NCI-H2081 treated with DMSO at 0.1 percent for 48 hours (cell line): Measurements from ENCODE around the gene SLC18A3.

Source experiments
- DNase-seq: peaks from one replicate; lab custom pipeline; 2025; lab: John Stamatoyannopoulos, UW

Gene SLC18A3

GRCh38 chr10:49610114-49610457 is at the start of gene SLC18A3:
Gene SLC18A3, plus strand, starts transcription at chr10:49610310. Its CDS starts 431 bp downstream, at chr10:49610741.
- no peak for DNase-seq

DNA sequence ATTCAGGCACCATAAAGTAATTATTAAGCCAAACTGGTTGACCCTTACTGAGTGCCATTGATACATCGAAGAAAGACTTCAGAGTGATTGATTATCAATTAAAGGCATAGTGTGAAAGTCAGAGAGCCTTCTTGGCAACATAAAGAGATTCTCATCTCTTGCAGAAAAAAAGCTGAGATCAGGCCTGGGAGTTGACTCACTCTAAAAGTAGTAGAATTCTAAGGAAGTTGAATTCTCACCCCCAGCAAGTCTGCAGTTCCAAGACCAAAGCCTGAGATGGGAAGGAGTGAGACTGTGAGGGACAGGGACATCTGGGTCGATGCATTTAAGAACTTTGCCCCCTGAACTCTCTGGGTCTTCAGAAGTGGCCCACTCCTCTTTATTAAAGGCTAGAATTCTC is 49.6 kb upstream of the SLC18A3 start:
- DNase-seq = no peak

DNA sequence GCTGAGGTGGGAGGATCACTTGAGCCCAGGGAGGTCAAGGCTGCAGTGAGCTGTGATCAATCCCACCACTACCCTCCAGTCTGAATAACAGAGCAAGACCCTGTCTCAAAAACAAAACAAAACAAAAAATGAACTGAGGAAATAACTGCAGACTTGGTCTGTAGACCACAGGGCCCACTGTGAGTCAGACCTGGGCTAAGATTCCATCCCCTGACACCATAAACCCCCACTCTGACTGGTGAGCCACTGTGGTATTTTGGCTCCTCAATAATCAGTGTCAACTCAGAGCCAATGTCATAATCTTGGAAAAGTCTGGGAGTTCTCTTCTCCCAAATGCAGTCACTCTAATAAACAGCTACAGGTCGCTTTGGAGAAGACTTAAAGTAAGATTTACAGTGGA is 47.2 kb upstream of the SLC18A3 start:
- DNase-seq = no peak

- DNase-seq = no peak
These were observed 45.6 kb upstream of the SLC18A3 start for GRCh38 chr10:49564461-49565009.

DNA sequence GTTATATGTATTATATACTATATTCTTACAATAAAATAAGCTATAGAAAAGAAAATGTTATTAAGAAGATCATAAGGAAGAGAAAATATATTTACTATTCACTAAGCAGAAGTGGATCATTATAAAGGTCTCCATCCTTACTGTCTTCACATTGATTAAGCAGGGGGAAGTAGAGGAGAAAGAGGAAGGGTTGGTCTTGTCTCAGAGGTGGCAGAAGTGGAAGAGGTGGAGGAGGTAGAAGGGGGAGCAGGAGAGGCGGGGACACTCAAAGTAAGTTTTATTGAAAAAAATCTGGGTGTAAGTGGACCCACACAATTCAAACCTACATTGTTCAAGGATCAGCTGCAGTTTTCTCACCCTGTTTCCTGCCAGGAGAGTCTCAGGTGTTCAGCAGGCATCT is 42.3 kb upstream of the SLC18A3 start:
- no peak for DNase-seq

DNA sequence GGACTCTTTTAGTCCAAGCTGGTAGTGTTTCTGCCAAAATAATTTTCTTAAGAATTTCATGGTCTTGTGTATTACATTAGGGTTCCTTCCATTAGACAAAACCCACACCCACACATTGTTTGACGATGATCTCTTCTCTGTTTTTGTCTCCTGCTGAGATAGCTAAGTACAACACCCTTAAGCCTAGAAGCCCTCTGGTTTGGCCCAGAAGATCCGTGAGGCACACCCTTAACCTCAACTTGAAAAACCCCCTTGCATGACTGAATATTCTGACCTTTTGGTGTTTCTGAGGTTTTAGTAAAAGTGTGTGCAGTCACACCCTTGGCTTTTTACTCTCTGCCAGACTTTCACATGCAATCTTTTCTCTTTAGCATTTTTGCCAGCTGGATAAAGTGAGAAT is 41.9 kb upstream of the SLC18A3 start:
- DNase-seq = no peak

DNA sequence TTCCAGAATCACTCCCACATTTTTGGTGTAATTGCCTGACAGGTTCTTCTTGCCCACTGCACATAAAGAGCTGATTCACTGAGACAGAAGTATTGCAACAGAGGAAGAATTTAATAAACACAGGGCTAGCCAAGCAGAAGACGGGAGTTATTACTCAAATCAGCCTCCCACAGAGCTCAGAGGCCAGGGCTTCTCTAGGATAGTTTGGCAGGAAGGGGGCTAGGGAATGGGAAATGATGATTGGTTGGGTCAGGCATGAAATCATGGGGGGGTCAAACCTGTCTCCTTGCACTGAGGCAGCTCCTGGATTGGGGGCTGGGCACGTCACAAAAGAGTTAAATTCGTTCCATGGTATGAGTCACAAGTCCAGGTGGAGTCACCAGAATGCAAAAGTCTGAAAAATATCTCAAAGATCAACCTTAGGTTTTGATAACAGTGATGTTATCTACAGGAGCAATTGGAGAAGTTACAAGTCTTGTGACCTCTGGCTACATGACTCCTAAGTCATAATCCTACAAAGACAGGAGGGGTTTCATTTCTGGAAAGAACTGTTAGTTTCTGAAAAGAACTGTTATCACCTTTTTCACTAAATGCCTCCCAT is 41.0 kb upstream of the SLC18A3 start:
- no peak for DNase-seq

DNA sequence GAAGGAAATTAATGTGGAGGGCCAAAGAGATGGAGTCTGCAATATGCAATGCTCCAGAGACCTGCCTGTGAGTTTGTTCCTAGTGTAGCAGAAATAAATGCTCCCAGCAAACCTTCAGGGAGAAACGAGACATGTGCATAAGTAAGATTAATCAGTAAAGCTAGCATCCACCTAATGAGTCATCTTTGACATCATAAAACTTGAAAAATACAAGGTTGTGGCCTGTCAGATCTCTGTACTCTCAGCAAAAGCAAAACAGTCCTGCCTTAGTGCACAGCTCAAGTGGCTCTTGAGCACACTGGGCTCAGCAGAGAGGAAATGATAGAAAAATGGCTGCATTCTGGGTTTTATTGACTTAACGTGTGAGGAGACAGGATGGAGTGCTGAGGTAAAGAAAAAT is 38.7 kb upstream of the SLC18A3 start:
- DNase-seq = no peak

GRCh38 chr10:49572594-49573114 is 37.5 kb upstream of the SLC18A3 start:
- DNase-seq = no peak

- no peak for DNase-seq
These were observed 34.5 kb upstream of the SLC18A3 start for GRCh38 chr10:49575489-49576072.

GRCh38 chr10:49577182-49577925 is 32.8 kb upstream of the SLC18A3 start:
- DNase-seq = no peak

DNA sequence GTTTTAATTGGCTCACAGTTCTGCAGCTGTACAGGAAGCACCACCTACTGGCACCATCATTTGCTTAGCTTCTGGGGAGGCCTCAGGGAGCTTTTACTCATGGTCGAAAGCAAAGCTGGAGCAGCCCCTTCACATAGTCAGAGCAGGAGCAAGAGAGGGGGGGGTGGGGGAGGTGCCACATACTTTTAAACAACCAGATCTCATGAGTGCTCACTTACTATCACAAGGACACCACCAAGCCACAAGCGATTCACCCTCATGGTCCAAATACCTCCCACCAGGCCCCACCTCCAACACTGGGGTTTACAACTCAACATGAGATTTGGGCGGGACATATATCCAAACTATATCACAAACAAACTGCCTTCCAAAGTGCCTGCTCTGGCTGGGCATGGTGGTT is 31.7 kb upstream of the SLC18A3 start:
- no peak for DNase-seq

DNA sequence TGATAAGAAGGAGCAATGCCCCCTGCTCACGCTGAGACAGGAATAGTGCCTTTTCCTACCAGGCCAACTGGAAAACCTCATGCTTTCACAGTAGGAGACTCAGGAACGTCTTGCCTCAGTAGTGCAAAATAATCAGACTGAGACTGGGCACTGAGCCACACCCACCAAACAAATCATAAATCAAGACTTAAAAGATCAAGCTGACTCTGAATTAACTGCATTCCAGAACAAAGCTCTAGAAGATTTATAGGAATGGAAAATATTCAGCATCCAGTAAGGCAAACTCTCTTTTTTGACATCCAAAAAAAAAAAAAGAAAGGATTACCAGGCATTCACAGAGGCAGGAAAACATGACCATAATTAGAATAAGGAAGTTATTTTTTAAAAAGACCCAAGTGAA is 30.5 kb upstream of the SLC18A3 start:
- no peak for DNase-seq

- no peak for DNase-seq
These were observed 24.7 kb upstream of the SLC18A3 start for GRCh38 chr10:49585387-49585786.

- DNase-seq = no peak
These were observed 22.1 kb upstream of the SLC18A3 start for GRCh38 chr10:49587981-49588380.

GRCh38 chr10:49592726-49593563 is 17.2 kb upstream of the SLC18A3 start:
- DNase-seq = no peak

DNA sequence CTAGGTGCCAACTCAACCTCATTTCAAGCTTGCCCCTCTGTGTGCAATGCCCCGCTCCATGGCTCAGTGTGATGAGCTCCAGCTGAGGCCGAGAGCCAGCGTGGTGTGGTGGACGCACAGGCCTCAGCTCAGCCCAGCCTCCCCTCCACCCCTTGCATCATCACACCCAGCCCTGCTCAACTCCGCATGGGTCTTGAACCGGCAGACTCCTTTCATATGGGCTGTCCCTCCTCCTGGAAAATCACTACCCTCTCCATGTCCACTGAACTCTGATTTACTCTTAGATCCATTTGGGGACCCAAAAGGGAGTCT is 16.6 kb upstream of the SLC18A3 start:
- DNase-seq = no peak

GRCh38 chr10:49593998-49594397 is 16.1 kb upstream of the SLC18A3 start:
- DNase-seq = no peak

DNA sequence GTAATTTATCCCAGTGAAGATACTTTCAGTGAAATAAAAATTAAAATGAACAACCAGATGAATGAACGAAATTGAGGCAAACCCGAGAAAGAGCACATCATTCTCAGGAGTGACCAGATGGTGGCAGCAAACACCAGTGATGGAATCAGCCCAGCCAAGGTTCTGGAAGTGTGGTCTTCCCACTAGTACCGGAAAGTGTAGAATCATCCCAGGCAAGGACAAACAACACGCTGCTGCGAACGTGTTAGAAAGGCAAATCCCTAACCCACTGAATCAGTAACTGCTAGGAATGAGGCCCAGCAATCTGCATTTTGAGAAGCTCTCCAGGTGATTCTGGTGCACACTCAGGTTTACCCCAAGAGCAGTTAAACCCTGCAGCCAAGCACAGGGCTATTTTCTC is 15.5 kb upstream of the SLC18A3 start:
- no peak for DNase-seq

GRCh38 chr10:49595003-49595712 is 15.0 kb upstream of the SLC18A3 start:
- DNase-seq = no peak

GRCh38 chr10:49595713-49596492 is 14.2 kb upstream of the SLC18A3 start:
- no peak for DNase-seq
